Upper lobe of right lung (tissue), 1 donor: ENCODE measurements around the gene IP6K3. TPM values are rescaled to one million over a fixed set of nuclear protein-coding genes. Genes with fewer than 3 reads are reported as not detected.
A peak's percentile ranks its signal among the peaks of the same experiment; 100 is the strongest.

Experiments
- ATAC-seq: fragments of 200-7000 bp; cut with Tn5 transposase; one replicate; pipeline ENCODE4 v1.9.1; 2020; ENCODE audit warnings: mild to moderate bottlenecking, moderate library complexity
- DNase-seq: peaks from one replicate; pipeline ENCODE4 v3.0.0-alpha.2; 2020
- H3K27ac ChIP-seq: fragments of 200-600 bp; one replicate; pipeline ENCODE4 v1.8.0; 2022
- H3K27me3 ChIP-seq: fragments of 200-600 bp; one replicate; pipeline ENCODE4 v1.8.0; 2022; ENCODE audit warnings: mild to moderate bottlenecking
- H3K36me3 ChIP-seq: fragments of 200-600 bp; one replicate; pipeline ENCODE4 v1.8.0; 2022
- H3K4me1 ChIP-seq: fragments of 200-600 bp; one replicate; pipeline ENCODE4 v1.8.0; 2022
- H3K4me3 ChIP-seq: fragments of 200-600 bp; one replicate; pipeline ENCODE4 v1.8.0; 2022; ENCODE audit warnings: mild to moderate bottlenecking
- H3K9me3 ChIP-seq: fragments of 200-600 bp; one replicate; pipeline ENCODE4 v1.8.0; 2022
- CTCF ChIP-seq: fragments of 200-600 bp; IDR thresholded peaks from one replicate; pipeline ENCODE4 v1.8.0; 2022; ENCODE audit warnings: antibody characterized with exemption
- intact Hi-C: fragments of 100-400 bp; cut with DNase I; formaldehyde crosslinking; loops from one replicate; pipeline ENCODE4 v1.11.0; 2022
- total RNA-seq: library from RNA; stranded (reverse); fragmentation: NEBNext Ultra II Directional; extraction: Animal tissue kit (Norgen Biotek cat#: 25700); gene quantifications from one replicate; pipeline ENCODE4 v1.2.1, GENCODE V29; 2021
- donor health status: DM: no; HTN: yes; CAD: no; lungs with severe emphysema.

The IP6K3 gene
- total RNA-seq, 1 donor from 2014 or later: 4.6 TPM

GRCh38 chr6:33761922-33762629, 15.4 kb upstream of the IP6K3 start:
- Histone ChIP-seq H3K36me3 (no peaks in the 10 kb centered on the region), H3K4me1 (peaks cover 8% of the 10 kb centered on the region), H3K4me3 (no peak overlapping the region), H3K9me3 (no peaks in the 10 kb centered on the region), H3K27me3 (no peaks in the 10 kb centered on the region), H3K27ac (peak overlapping the region; percentile 8)
- DNase-seq: peak; percentile 80
- peak; percentile 84 for ATAC-seq
- peak; percentile 50 for TF ChIP-seq CTCF
- intact Hi-C loops: no loop called here

DNA sequence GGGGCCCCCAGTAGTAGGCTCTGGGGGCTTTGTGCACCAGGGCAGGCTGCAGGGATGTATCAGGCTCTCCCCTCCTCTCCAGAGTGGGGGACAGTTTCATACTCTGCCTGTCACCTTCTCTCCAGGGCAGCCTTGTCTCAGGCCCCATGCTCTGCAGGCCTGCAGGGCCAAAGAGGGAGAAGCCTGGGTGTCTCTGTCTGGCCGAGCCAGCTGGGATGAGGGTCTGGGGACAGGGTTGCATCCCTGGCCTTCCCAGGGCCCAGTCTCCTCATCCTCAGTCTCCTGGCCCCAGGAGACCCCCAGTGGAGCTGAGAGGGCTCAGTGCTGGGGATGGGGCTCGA, 14.8 kb upstream of the IP6K3 start:
- Histone ChIP-seq H3K36me3 (no peaks in the 10 kb centered on the region), H3K27ac (peak overlapping the region; percentile 8), H3K4me3 (no peak overlapping the region), H3K4me1 (peaks cover 8% of the 10 kb centered on the region), H3K9me3 (no peaks in the 10 kb centered on the region), H3K27me3 (no peaks in the 10 kb centered on the region)
- DNase-seq (no peak), ATAC-seq (no peak)
- no peak for TF ChIP-seq CTCF
- intact Hi-C loops: no loop called here

GRCh38 chr6:33759887-33760629, 13.4 kb upstream of the IP6K3 start:
- ATAC-seq (no peak), DNase-seq (no peak)
- intact Hi-C loops: no loop called here
- Histone ChIP-seq H3K9me3 (no peaks in the 10 kb centered on the region), H3K4me3 (no peak overlapping the region), H3K27me3 (no peaks in the 10 kb centered on the region), H3K27ac (no peak overlapping the region), H3K36me3 (no peaks in the 10 kb centered on the region), H3K4me1 (peaks cover 8% of the 10 kb centered on the region)
- TF ChIP-seq CTCF: no peak

GRCh38 chr6:33758815-33759216, 12.1 kb upstream of the IP6K3 start:
- no peaks in the 10 kb centered on the region for H3K36me3 ChIP-seq
- no peaks in the 10 kb centered on the region for H3K27me3 ChIP-seq
- peaks cover 8% of the 10 kb centered on the region for H3K4me1 ChIP-seq
- intact Hi-C loops: no loop called here
- no peak overlapping the region for H3K27ac ChIP-seq
- no peaks in the 10 kb centered on the region for H3K9me3 ChIP-seq
- TF ChIP-seq CTCF: no peak
- DNase-seq (no peak), ATAC-seq (no peak)
- H3K4me3 ChIP-seq: no peak overlapping the region

GRCh38 chr6:33757906-33758305, 11.2 kb upstream of the IP6K3 start:
- Histone ChIP-seq H3K27me3 (no peaks in the 10 kb centered on the region), H3K4me1 (peaks cover 8% of the 10 kb centered on the region), H3K36me3 (no peaks in the 10 kb centered on the region), H3K4me3 (no peak overlapping the region), H3K27ac (no peak overlapping the region), H3K9me3 (no peaks in the 10 kb centered on the region)
- no peak for TF ChIP-seq CTCF
- DNase-seq: no peak
- no peak for ATAC-seq
- intact Hi-C loops: no loop called here
